Activated gamma-delta T cell treated with Interleukin-2 at 50 U/mL for 16 hours (primary cell): ENCODE measurements around the gene CERS2.
"Not testable (repeated sequence)": the region's sequence is repeated elsewhere in the genome, so short reads cannot be mapped to it uniquely, and the experiment has no call there.

Source experiments
- DNase-seq: peaks from one replicate; pipeline ENCODE4 v3.0.0-alpha.2; 2020

Gene CERS2

GRCh38 chr1:150968491-150968890, 6.1 kb downstream of the CERS2 start:
- no peak for DNase-seq

- DNase-seq: no peak
These were observed 6.7 kb downstream of the CERS2 start for GRCh38 chr1:150967936-150968335.

GRCh38 chr1:150966011-150966410, 8.6 kb downstream of the CERS2 start:
- no peak for DNase-seq

GRCh38 chr1:150965605-150966004, 9.0 kb downstream of the CERS2 start:
- no peak for DNase-seq

GRCh38 chr1:150964164-150964489, 10.5 kb downstream of the CERS2 start:
- DNase-seq: no peak

GRCh38 chr1:150963321-150964163, 11.1 kb downstream of the CERS2 start:
- no peak for DNase-seq

- no peak for DNase-seq
These were observed 12.9 kb downstream of the CERS2 start for GRCh38 chr1:150961756-150962155.

GRCh38 chr1:150960646-150961045, 14.0 kb downstream of the CERS2 start:
- no peak for DNase-seq

- no peak for DNase-seq
These were observed 17.0 kb downstream of the CERS2 start for GRCh38 chr1:150957666-150958065.

- no peak for DNase-seq
These were observed 19.4 kb downstream of the CERS2 start for GRCh38 chr1:150955280-150955679.

GRCh38 chr1:150954708-150955107, 19.9 kb downstream of the CERS2 start:
- no peak for DNase-seq

- no peak for DNase-seq
These were observed 29.8 kb downstream of the CERS2 start for GRCh38 chr1:150944856-150945255.

GRCh38 chr1:150931773-150932172, 42.9 kb downstream of the CERS2 start:
- DNase-seq: no peak

- DNase-seq: not testable (repeated sequence)
These were observed 45.9 kb downstream of the CERS2 start for GRCh38 chr1:150928775-150929174.

- DNase-seq: no peak
These were observed 46.3 kb downstream of the CERS2 start for GRCh38 chr1:150928286-150928685.

GRCh38 chr1:150927624-150928023, 47.0 kb downstream of the CERS2 start:
- no peak for DNase-seq

GRCh38 chr1:150926097-150926741, 48.4 kb downstream of the CERS2 start, which contains the start of gene SETDB1:
SETDB1 (plus strand) TSS chr1:150926363; CDS start chr1:150927715, 1,352 bp downstream.
- DNase-seq: peak; percentile 91

- DNase-seq: peak; percentile 3
These were observed 49.6 kb downstream of the CERS2 start for GRCh38 chr1:150925080-150925479.

GRCh38 chr1:150922519-150922975, 52.1 kb downstream of the CERS2 start:
- peak; percentile 76 for DNase-seq

- DNase-seq: no peak
These were observed 57.2 kb downstream of the CERS2 start for GRCh38 chr1:150917387-150917786.
